ENCODE data around the gene UBE2D3. TPM values are rescaled to one million over a fixed set of nuclear protein-coding genes. Genes with fewer than 3 reads are reported as not detected.

Gene UBE2D3
- total and polyA plus RNA-seq, 2 of the 4 experiments (the other 2 are of a cell fraction), result 233 to 387 TPM

GRCh38 chr4:102817613-102818268, 9.6 kb downstream of the UBE2D3 start:
- Histone ChIP-seq H3K27me3 (ENCODE audit: control insufficient read depth, insufficient read depth, low read length) (no peaks in the 10 kb centered on the region), H2AFZ (replicated peaks; ENCODE audit: low read length, poor library complexity) (no peak overlapping the region), H3K9me1 (ENCODE audit: insufficient read depth, low read length) (peaks cover 8% of the 10 kb centered on the region; the same call in 1 of the 2 replicates), H2BK20ac (ENCODE audit: low read depth, low read length) (no peak overlapping the region), H2BK5ac (ENCODE audit: low read depth, low read length, poor library complexity, severe bottlenecking) (peak overlapping the region; percentile 7), H4K5ac (ENCODE audit: low read depth, low read length) (no peak overlapping the region), H2BK15ac (ENCODE audit: low read depth, low read length) (no peak overlapping the region), H3K27ac (ENCODE audit: insufficient read depth, low read length) (no peak overlapping the region), H4K8ac (ENCODE audit: low read depth in 2 of 2, low read length in 2 of 2) (no peak overlapping the region), H3K4me2 (ENCODE audit: low read depth, low read length) (peak overlapping the region; percentile 55; the same call in 1 of the 2 replicates), H4K20me1 (ENCODE audit: insufficient read depth, low read length) (peaks cover 96% of the 10 kb centered on the region), H2BK120ac (ENCODE audit: low read depth, low read length) (no peak overlapping the region), H3K79me1 (ENCODE audit: low read depth in 1 of 2, low read length in 2 of 2) (peaks cover 0 to 24% of the 10 kb centered on the region in 2 experiments; a peak in 2 of 4 replicates), H3K9me3 (ENCODE audit: control insufficient read depth, insufficient read depth, low read length) (no peaks in the 10 kb centered on the region), H4K91ac (ENCODE audit: insufficient read depth, low read depth, low read length) (no peak overlapping the region), H3K18ac (ENCODE audit: low read depth, low read length) (no peak overlapping the region), H3K9ac (ENCODE audit: low read depth, low read length) (no peak overlapping the region), H3K4me1 (ENCODE audit: control insufficient read depth, insufficient read depth, low read length) (peaks cover 2% of the 10 kb centered on the region; the same call in 1 of the 2 replicates), H3K56ac (ENCODE audit: extremely low read depth, insufficient read depth, low read length) (no peak overlapping the region), H2AK5ac (ENCODE audit: low read depth, low read length) (no peak overlapping the region), H3K14ac (replicated peaks; ENCODE audit: low read depth, low read length) (no peak overlapping the region), H3K36me3 (ENCODE audit: control insufficient read depth, insufficient read depth, low read length) (peaks cover 6% of the 10 kb centered on the region), H3K4me3 (ENCODE audit: insufficient read depth, low read depth, low read length) (no peak overlapping the region), H3K4ac (ENCODE audit: low read depth, low read length) (no peak overlapping the region), H2AK9ac (replicated peaks; ENCODE audit: low read depth, low read length, poor library complexity) (no peak overlapping the region), H3K23ac (ENCODE audit: low read depth, low read length) (peak overlapping the region; percentile 74; the same call in 1 of the 2 replicates)
- WGBS, 2 experiments (ENCODE audit: extremely low coverage in 2 of 2, insufficient read length in 1 of 2), result 98% methylated on average over 6 of the region's 9 CpGs; no CpG with 5 or more reads in 1 of the 2 experiments
- in situ Hi-C loops (cut with MboI; ENCODE audit: low sequenced_read_pairs) (no loop called here), intact Hi-C loops (cut with micrococcal nuclease) (loop anchor here (2.0 kb wide), 1 partner anchor 57 kb away; the partner anchor contains the start of gene MANBA), dilution Hi-C loops (cut with HindIII; ENCODE audit: low sequenced_read_pairs, unreplicated experiment) (no loop called here)
- ChIA-PET CTCF (no interaction called here), POLR2A (ENCODE audit: unreplicated experiment) (interaction anchor here (0.8 kb wide), 1 partner anchor 10 kb away, joined by 3 read pairs; no protein-coding TSS in a partner anchor)
- TF ChIP-seq RFX5 (IDR thresholded peaks at IDR 0.05; ENCODE audit: low read depth, low read length), result no peak
- ATAC-seq (ENCODE audit: low read depth) (no peak), DNase-seq (no peak)
- BruUV-seq (replicated peaks), result no TSS peak

All from IMR-90 (cell line).